B cell (primary cell): ENCODE results near the gene IDH2. TPM values are rescaled to one million over a fixed set of nuclear protein-coding genes. Genes with fewer than 3 reads are reported as not detected.
A peak's percentile ranks its signal among the peaks of the same experiment; 100 is the strongest.

ENCODE experiments used
- ATAC-seq: fragments of 200-7000 bp; cut with Tn5 transposase; one replicate; pipeline ENCODE4 v1.10.0; 2021; ENCODE audit warnings: low read depth, mild to moderate bottlenecking, moderate number of reproducible peaks, moderate library complexity
- CTCF ChIA-PET: fragments of 350-600 bp; sonication (Branson Sonifier 250); formaldehyde crosslinking; loops from one replicate; lab custom pipeline; 2021; ENCODE audit warnings: antibody characterized with exemption, inconsistent platforms; lab: Charles Lee
- POLR2A ChIA-PET: fragments of 350-600 bp; sonication (Branson Sonifier 250); formaldehyde crosslinking; loops from one replicate; lab custom pipeline; 2021; ENCODE audit warnings: antibody characterized with exemption; lab: Charles Lee
- DNase-seq: peaks from one replicate; pipeline ENCODE4 v3.0.0; 2013
- H2AFZ ChIP-seq: 2 replicates; pipeline ENCODE4 v1.6.1; 2012; ENCODE audit warnings: mild to moderate bottlenecking, low read depth, low read length; ENCODE audit not compliant: insufficient read depth, poor library complexity, severe bottlenecking
- H3K27ac ChIP-seq, 2 donors: 1 replicate in 1 of 2; 2 replicates in 1 of 2; pipeline ENCODE4 v1.5.1; 2012 to 2013; ENCODE audit warnings: low read length in 2 of 2, mild to moderate bottlenecking in 2 of 2, moderate library complexity in 1 of 2
- H3K27me3 ChIP-seq, 4 experiments: fragments of 200-600 bp in 1 of 4; sonication (generic) in 1 of 4; replicated peaks in 1 of 4; 1 replicate in 2 of 4; 2 replicates in 2 of 4; pipeline versions ENCODE4 v1.6.1 to v1.7.0; 2013 to 2016; ENCODE audit warnings: low read length in 3 of 4, mild to moderate bottlenecking in 2 of 4, mixed read lengths in 1 of 4, moderate library complexity in 1 of 4; ENCODE audit not compliant: insufficient read depth in 4 of 4, control insufficient read depth in 3 of 4; ENCODE audit errors: control extremely low read depth in 1 of 4
- H3K36me3 ChIP-seq, 2 experiments: replicated peaks in 1 of 2; 1 replicate in 1 of 2; 2 replicates in 1 of 2; pipeline versions ENCODE4 v1.6.1 to v1.7.1; 2013; ENCODE audit warnings: low read length in 1 of 2; ENCODE audit not compliant: insufficient read depth in 2 of 2, control insufficient read depth in 1 of 2; ENCODE audit errors: control extremely low read depth in 1 of 2, extremely low read depth in 1 of 2
- H3K4me1 ChIP-seq, 2 donors: fragments of 200-600 bp in 1 of 2; sonication (generic) in 1 of 2; 1 replicate in 1 of 2; 2 replicates in 1 of 2; pipeline versions ENCODE4 v1.5.1 to v1.6.1; 2013 to 2017; ENCODE audit warnings: low read length in 2 of 2; ENCODE audit not compliant: control insufficient read depth in 2 of 2, insufficient read depth in 2 of 2
- H3K4me2 ChIP-seq: replicated peaks from 2 replicates; pipeline ENCODE3; 2012; ENCODE audit warnings: mild to moderate bottlenecking, low read depth, low read length; ENCODE audit not compliant: poor library complexity, severe bottlenecking
- H3K4me3 ChIP-seq, 5 experiments: fragments of 200-600 bp in 1 of 5; sonication (generic) in 1 of 5; 1 replicate in 3 of 5; 2 replicates in 2 of 5; pipeline versions ENCODE4 v1.5.1 to v1.7.0; 2011 to 2016; ENCODE audit warnings: low read length in 4 of 5, mild to moderate bottlenecking in 4 of 5, low read depth in 2 of 5, control low read depth in 1 of 5, moderate library complexity in 1 of 5; ENCODE audit not compliant: insufficient read depth in 1 of 5; ENCODE audit errors: control extremely low read depth in 1 of 5, extremely low read depth in 1 of 5
- H3K79me2 ChIP-seq: fragments of 200-600 bp; sonication (generic); one replicate; pipeline ENCODE4 v1.6.0; 2016; ENCODE audit warnings: low read length; ENCODE audit not compliant: control insufficient read depth, insufficient read depth
- H3K9ac ChIP-seq: fragments of 200-600 bp; sonication (generic); 2 replicates; pipeline ENCODE4 v1.6.1; 2017; ENCODE audit warnings: mild to moderate bottlenecking, low read length, moderate library complexity
- H3K9me3 ChIP-seq, 3 donors: one replicate each; pipeline versions ENCODE4 v1.6.1 to v1.7.1; 2013; ENCODE audit warnings: low read length in 2 of 3; ENCODE audit not compliant: control insufficient read depth in 2 of 3, insufficient read depth in 1 of 3; ENCODE audit errors: control extremely low read depth in 1 of 3
- H4K20me1 ChIP-seq: 2 replicates; pipeline ENCODE4 v1.6.0; 2012; ENCODE audit warnings: mild to moderate bottlenecking, low read length; ENCODE audit not compliant: insufficient read depth, control insufficient read depth, poor library complexity, severe bottlenecking
- H3K27ac Mint-ChIP-seq: one replicate; pipeline ENCODE4 v1.8.0; 2021; ENCODE audit warnings: mixed read lengths
- H3K27me3 Mint-ChIP-seq: one replicate; pipeline ENCODE4 v1.8.0; 2021; ENCODE audit warnings: mixed read lengths
- H3K4me1 Mint-ChIP-seq: one replicate; pipeline ENCODE4 v1.8.0; 2021; ENCODE audit warnings: mixed read lengths
- H3K4me3 Mint-ChIP-seq: one replicate; pipeline ENCODE4 v1.8.0; 2021; ENCODE audit warnings: mixed read lengths
- H3K9me3 Mint-ChIP-seq: one replicate; pipeline ENCODE4 v1.8.0; 2022; ENCODE audit warnings: mixed read lengths; ENCODE audit not compliant: insufficient read depth
- CTCF ChIP-seq: fragments of 200-600 bp; IDR thresholded peaks from one replicate; pipeline ENCODE4 v1.8.0; 2022; ENCODE audit warnings: antibody characterized with exemption, mild to moderate bottlenecking
- EZH2 ChIP-seq: IDR thresholded peaks from 2 replicates; pipeline ENCODE4 v1.6.1; 2012; ENCODE audit warnings: borderline replicate concordance, low read depth, mild to moderate bottlenecking, moderate library complexity, low read length; ENCODE audit not compliant: insufficient read depth, poor library complexity, severe bottlenecking
- WGBS: methylation state at CpG from one replicate; pipeline ENCODE4 v1.1.5; 2013; ENCODE audit warnings: missing lambda C conversion rate; ENCODE audit not compliant: insufficient coverage; 5-methylcytosine and 5-hydroxymethylcytosine counted together
- intact Hi-C: fragments of 100-400 bp; cut with micrococcal nuclease; formaldehyde crosslinking; loops from one replicate; pipeline ENCODE4 v1.10.0; 2022
- polyA plus RNA-seq: library from polyadenylated mRNA; depleted of rRNA; stranded (reverse); fragments of >200 nt; gene quantifications from 2 replicates; pipeline ENCODE4 v1.2.3, GENCODE V29; 2012
- total RNA-seq, 2 donors: library from RNA; stranded (reverse); fragments of 120-200 nt in 1 of 2; gene quantifications; 1 replicate in 1 of 2; 2 replicates in 1 of 2; pipeline versions ENCODE4 v1.2.3 to v1.2.4, GENCODE V29; 2013 to 2022

The IDH2 gene
- total and polyA plus RNA-seq, 2 donors (not counting 1 experiment from before 2014, with no cell fraction given), result 30.7 to 35.8 TPM

- Mint-ChIP-seq H3K27ac (peak overlapping the region; percentile 97), H3K4me3 (peak overlapping the region; percentile 90), H3K9me3 (no peaks in the 10 kb centered on the region), H3K27me3 (no peaks in the 10 kb centered on the region), H3K4me1 (peaks cover 59% of the 10 kb centered on the region)
- Histone ChIP-seq H3K9ac (no peak overlapping the region), H3K9me3 (no peaks in the 10 kb centered on the region), H3K79me2 (peaks cover 68% of the 10 kb centered on the region), H3K27me3 (no peaks in the 10 kb centered on the region), H2AFZ (peak overlapping the region; percentile 45), H3K36me3 (peaks cover 0 to under 1% of the 10 kb centered on the region in 2 experiments), H4K20me1 (no peaks in the 10 kb centered on the region), H3K4me1 (peaks cover 54 to 68% of the 10 kb centered on the region in 2 donors), H3K4me3 (no peak overlapping the region), H3K27ac (peak overlapping the region; percentile 47 to 81), H3K4me2 (peak overlapping the region; percentile 77)
- ATAC-seq (no peak), DNase-seq (no peak)
- ChIA-PET CTCF (interaction anchor here (0.8 to 3.8 kb wide), 6 partner anchors 14 to 202 kb away, joined by 3 to 13 read pairs (median 5); no protein-coding TSS in a partner anchor), POLR2A (interaction anchor here (0.5 to 1.3 kb wide), 2 partner anchors 115 to 206 kb away, joined by 3 read pairs; partner anchors contain the start of gene AP3S2)
- 89% methylated on average over 8 of the region's 11 CpGs for WGBS
- TF ChIP-seq CTCF, result no peak
- no peak for TF ChIP-seq EZH2
- intact Hi-C loops, result loop anchor here (2.0 to 5.0 kb wide), 2 partner anchors 69 to 132 kb away; partner anchors contain the start of genes CIB1 and GDPGP1
Measured at GRCh38 chr15:90099868-90100831, 2.1 kb downstream of the IDH2 start.
